ENCODE measurements around the gene CELF5.

CELF5 gene

GRCh38 chr19:3224346-3225168 lies at the start of gene CELF5:
Gene CELF5, plus strand, starts transcription at chr19:3224661. Its CDS starts 79 bp downstream, at chr19:3224740.
- DNase-seq (ENCODE audit: low read depth), result peak; percentile 8

GRCh38 chr19:3175781-3176714 lies 48.4 kb upstream of the CELF5 start:
- DNase-seq (ENCODE audit: low read depth), result no peak

GRCh38 chr19:3176715-3177501 lies 47.6 kb upstream of the CELF5 start:
- no peak for DNase-seq (ENCODE audit: low read depth)

- no peak for DNase-seq (ENCODE audit: low read depth)
These were observed 46.0 kb upstream of the CELF5 start, which contains the start of gene S1PR4 for GRCh38 chr19:3178377-3178972. Gene S1PR4, plus strand, starts transcription at chr19:3178769. Its CDS starts 24 bp downstream, at chr19:3178793.

- DNase-seq (ENCODE audit: low read depth), result no peak
These were observed 45.3 kb upstream of the CELF5 start for GRCh38 chr19:3178973-3179738.

GRCh38 chr19:3179739-3180293 lies 44.6 kb upstream of the CELF5 start:
- DNase-seq (ENCODE audit: low read depth), result no peak

- no peak for DNase-seq (ENCODE audit: low read depth)
These were observed 40.5 kb upstream of the CELF5 start for GRCh38 chr19:3183721-3184641.

GRCh38 chr19:3184847-3185460 lies 39.5 kb upstream of the CELF5 start:
- no peak for DNase-seq (ENCODE audit: low read depth)

GRCh38 chr19:3185461-3186159 lies 38.9 kb upstream of the CELF5 start, which contains the start of gene NCLN:
Gene NCLN, plus strand, starts transcription at chr19:3185930. Its CDS starts 101 bp downstream, at chr19:3186031.
- DNase-seq (ENCODE audit: low read depth), result peak; percentile 91

- DNase-seq (ENCODE audit: low read depth), result no peak
These were observed 38.2 kb upstream of the CELF5 start for GRCh38 chr19:3186160-3186688.

- no peak for DNase-seq (ENCODE audit: low read depth)
These were observed 37.4 kb upstream of the CELF5 start for GRCh38 chr19:3186891-3187661.

- no peak for DNase-seq (ENCODE audit: low read depth)
These were observed 36.6 kb upstream of the CELF5 start for GRCh38 chr19:3187662-3188511.

- DNase-seq (ENCODE audit: low read depth), result no peak
These were observed 35.5 kb upstream of the CELF5 start for GRCh38 chr19:3188627-3189596.

- no peak for DNase-seq (ENCODE audit: low read depth)
These were observed 34.6 kb upstream of the CELF5 start for GRCh38 chr19:3189702-3190469.
